Activated CD8-positive, alpha-beta memory T cell treated with anti-CD3 and anti-CD28 coated beads, Interleukin-2, amount 50 U/mL, for 48 hours (primary cell): ENCODE results near the gene TMIGD1.
"Not testable (repeated sequence)": the region's sequence is repeated elsewhere in the genome, so short reads cannot be mapped to it uniquely, and the experiment has no call there.

Source experiments
- DNase-seq: peaks from one replicate; pipeline ENCODE4 v3.0.0-alpha.2; 2020

TMIGD1 gene

DNA sequence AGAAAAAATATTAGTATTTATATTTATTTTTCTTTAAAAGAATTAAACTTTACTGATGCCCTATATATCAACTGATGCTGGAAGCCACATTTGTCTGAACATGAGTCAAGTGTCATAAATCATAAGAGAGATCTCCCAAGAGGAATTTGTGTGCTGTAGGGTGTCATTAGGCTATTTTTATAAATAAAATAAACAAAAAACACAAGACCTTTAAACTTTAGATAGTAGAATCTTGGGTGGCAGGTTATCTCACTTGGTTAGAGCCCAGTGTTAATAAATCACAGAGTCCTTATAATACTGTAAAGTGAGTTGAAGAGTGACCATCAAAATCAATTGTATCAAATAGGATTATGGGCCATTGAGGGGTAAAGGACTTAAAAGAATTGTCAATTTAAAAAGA, 23.6 kb upstream of the TMIGD1 start:
- no peak for DNase-seq

DNA sequence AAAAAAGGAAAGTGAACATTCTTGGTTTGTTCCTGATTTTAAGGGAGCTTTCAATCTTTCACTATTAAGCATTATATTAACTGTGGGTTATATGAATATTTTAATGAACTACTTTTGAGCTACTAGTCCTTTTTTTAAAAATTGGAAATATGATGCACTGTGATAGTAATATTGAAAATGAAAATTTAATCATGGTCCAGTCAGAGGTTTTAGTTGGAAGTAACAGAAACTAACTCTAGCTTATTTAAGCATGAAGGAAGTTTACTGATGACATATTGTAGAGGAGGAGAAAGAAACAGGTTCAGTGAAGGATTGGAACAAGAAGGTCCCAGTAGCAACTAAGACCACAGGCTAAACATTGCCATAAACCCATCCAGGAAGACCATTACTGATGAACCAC, 20.8 kb upstream of the TMIGD1 start:
- DNase-seq, result no peak

DNA sequence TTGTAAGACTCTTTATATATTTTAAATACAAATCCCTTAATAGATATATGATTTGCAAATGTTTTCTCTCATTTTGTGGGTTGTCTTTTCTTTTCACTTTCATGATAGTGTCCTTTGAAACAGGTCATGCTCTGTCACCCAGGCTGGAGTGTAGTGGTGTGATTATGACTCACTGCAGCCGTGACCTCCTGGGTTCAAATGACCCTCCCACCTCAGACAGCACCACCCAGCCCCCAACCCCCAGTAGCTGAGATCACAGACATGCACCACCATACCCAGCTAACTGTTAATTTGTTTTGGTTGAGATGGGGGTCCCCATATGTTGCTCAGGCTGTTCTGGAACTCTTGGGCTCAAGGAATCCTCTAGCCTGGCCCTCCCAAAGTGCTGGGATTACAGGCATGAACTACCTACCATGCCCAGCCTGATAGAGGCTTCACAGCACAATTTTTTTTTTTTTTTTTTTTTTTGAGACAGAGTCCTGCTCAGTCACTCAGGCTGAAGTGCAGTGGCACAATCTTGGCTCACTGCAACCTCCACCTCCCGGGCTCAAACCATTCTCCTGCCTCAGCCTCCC, 18.5 kb upstream of the TMIGD1 start:
- no peak for DNase-seq

- no peak for DNase-seq
Measured at GRCh38 chr17:30351735-30352134, 17.9 kb upstream of the TMIGD1 start.

GRCh38 chr17:30351263-30351662, 17.4 kb upstream of the TMIGD1 start:
- not testable (repeated sequence) for DNase-seq

GRCh38 chr17:30349252-30349651, 15.4 kb upstream of the TMIGD1 start:
- DNase-seq, result no peak

GRCh38 chr17:30347488-30347887, 13.6 kb upstream of the TMIGD1 start:
- DNase-seq, result no peak

DNA sequence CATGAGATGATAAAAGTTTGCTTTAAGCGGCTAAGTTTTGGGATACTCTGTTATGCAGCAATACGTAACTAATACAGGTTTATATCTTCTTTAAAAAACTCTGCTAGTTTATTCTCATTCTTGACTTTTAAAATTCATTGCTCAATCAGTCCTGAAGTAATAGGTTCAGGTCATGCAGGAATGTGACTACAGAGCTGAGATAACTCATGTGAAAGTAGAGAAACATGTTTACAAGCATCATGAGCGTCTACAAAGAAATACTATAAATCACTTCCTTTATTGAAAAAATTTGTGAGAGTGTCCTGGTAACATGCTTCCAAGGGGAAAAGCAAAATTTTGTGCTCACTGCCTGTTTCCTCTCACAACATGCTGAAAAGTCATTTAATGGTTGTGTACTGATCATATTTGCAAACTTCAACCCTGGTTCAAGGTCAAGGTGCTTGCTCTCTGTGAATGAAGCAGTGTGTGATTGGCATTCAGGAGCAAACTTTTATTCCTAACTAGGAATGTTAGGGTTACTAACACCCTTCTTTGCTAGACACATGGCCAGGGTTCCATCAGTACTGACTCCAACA, 12.5 kb upstream of the TMIGD1 start:
- no peak for DNase-seq

DNA sequence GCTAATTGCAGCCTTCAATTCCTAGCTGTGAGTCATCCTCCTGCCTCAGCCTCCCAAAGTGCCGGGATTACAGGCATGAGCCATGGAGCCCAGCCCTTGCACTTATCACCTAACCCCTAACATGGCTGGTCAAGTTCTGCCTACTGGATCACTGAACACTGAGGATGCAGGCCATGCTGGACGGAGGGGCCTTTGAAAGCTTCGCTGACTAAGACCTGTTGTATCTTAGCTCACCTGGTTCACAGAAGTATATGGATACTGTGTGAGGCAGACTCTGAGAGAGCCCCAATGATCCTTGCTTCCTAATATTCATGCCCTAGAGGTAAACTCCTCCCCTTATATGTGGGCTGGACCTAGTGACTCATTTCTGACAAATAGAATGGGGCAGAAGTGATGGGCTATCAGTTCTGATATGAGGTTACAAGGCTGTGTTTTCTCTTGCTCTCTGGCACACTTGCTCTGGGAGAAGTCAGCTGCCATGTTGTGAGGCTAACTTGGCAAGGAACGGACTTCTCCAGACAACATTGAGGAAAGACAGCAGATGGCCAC, 11.7 kb upstream of the TMIGD1 start:
- no peak for DNase-seq

DNA sequence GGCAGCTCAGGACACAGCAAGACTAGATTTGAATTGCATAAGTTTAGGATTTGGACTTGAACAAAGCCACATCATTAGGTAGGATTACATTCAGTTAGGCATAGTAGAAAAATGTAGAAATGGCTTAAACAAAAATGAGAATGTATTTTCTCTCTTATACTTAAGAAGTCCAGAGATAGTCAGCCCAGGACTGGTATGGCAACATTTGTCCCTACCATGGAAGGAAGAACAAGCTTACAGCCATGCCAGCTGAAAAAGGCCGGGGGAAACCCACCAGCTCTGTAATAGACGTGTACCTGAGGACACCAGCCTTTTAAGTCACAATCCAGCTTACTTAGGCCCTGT, 11.2 kb upstream of the TMIGD1 start:
- no peak for DNase-seq

DNA sequence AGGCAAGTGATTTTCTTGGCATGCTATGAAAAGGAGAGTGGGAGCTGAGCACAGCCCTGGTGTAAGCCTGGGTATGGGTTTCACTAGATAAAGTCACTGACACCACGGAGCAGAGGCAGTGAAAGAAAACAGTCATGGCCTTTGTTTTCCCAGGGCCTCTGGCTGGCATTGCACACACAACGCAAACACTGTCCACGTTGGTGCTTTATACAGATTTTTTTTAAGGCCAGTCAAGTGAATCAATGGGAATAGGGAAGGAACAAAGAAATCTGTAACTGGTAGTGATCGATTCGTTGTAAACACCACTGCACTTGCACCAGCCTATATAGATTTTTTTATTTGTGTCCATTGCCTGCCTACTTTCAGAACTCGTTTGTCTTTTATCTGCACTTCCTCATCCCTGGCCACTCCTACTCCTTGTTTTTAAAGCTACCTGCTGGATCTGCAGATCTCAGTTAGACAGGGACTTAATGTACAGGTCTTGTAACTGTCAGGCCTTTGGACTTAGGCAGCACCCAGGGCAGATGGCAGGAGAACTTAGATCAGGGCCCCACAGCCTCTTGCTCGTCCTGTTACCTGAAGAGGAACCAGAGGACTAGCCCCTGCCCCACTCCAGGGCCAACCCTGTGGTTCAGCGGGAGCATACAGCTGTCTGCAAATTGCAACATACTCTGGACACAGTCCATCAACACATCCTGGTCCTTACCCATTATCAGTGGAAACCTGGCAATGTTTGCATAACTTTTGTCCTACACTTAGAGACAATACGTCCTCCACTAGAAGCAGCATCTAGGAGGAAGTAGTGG, 10.6 kb upstream of the TMIGD1 start:
- DNase-seq, result no peak

GRCh38 chr17:30343796-30344195, 9.9 kb upstream of the TMIGD1 start:
- no peak for DNase-seq

GRCh38 chr17:30343244-30343643, 9.4 kb upstream of the TMIGD1 start:
- not testable (repeated sequence) for DNase-seq

DNA sequence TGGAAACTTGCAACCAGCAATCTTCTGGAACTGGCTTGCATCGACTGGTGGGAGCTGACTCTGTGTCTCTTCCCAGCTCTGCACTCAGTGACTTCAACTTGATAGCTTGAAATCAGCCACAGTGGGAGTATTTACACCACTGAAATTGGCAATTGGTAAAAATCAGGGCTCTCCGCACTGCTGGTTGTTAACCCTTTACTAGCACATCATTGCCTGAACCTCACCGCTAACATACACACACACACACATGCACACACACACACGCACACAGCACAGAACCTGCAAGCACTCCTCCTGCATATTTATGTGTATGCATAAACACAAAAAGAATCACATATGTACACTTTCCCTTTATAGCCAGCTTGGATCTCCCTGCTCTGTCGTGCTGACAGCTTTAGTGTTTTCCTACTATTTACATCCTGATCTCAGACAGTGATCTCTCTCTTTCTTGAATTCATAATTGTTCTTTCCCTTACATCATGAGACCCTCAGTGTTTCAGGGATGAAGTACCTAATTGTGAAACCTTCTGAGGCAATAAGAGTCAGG, 7.9 kb upstream of the TMIGD1 start:
- no peak for DNase-seq

DNA sequence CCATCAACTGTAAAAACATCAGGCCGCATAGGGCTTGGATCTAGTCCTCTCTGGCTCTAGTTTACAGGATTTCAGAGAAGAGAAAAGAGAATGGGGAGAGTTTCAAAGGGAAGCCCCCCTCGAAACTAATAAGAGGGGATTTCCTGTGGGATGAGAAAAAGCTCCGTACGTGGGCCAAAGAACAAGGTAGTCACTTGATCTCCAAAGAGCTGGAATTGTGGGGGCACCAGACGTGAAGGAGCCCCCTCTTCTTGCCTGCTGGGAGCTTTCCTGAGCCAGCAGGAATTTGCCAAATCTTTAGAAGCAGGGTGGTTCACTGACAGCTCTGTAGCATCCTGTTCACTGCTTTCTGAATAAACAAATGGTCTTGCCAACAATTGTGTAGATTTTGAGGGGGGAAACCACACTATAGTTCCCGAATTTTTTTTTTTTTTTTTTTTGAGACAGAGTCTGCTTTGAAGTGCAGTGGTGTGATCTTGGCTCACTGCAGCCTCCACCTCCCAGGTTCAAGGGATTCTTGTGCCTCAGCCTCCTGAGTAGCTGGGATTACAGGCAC, 7.0 kb upstream of the TMIGD1 start:
- DNase-seq, result no peak

- no peak for DNase-seq
Measured at GRCh38 chr17:30339086-30339485, 5.2 kb upstream of the TMIGD1 start.

DNA sequence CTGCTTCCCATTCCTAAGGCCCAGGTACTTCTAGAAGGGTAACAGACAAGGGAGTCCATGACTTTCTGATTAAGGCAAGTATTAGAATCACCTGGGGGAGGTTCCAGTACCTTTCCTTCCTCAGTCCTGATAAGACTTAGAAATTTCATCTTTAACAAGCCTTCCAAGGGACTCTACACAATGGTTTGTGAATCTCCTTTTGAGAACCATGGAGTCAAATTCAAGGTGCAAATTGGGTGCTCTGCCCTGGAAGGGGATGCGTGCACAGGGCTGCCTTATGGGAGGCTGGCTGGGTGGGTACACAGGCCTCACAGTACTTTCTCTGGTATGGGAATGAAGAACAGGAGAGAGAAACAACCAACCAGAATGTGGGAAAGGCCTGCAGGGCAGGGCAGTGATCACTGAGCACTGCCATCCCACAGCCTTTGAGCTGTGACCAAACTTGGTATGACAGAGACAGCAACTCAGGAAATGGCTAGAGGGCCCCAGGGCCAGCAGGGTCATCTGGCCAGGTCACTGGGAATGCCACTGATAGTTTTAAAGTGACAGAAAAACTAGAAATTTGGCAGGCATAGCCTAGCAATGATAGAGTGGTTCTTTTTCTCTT, 3.6 kb upstream of the TMIGD1 start:
- DNase-seq, result no peak

GRCh38 chr17:30336369-30337171, 2.7 kb upstream of the TMIGD1 start:
- DNase-seq, result peak; percentile 68

DNA sequence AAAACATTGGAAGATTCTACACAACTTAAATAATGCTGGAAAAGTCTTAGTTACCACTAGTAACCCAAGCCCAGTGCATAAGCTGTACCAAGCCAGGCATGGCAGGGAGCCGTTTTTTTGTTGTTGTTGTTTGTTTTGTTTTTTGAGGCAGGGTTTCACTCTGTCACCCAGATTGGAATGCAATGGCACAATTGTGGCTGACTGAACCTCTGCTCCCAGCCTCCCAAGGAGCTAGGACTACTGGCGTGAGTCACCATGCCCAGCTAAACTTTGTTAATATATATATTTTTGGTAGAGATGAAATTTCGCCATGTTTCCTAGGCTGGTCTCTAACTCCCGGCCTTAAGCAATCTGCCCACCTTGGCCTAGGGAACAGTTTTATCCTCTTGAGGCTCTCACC, 564 bp upstream of the TMIGD1 start:
- no peak for DNase-seq

DNA sequence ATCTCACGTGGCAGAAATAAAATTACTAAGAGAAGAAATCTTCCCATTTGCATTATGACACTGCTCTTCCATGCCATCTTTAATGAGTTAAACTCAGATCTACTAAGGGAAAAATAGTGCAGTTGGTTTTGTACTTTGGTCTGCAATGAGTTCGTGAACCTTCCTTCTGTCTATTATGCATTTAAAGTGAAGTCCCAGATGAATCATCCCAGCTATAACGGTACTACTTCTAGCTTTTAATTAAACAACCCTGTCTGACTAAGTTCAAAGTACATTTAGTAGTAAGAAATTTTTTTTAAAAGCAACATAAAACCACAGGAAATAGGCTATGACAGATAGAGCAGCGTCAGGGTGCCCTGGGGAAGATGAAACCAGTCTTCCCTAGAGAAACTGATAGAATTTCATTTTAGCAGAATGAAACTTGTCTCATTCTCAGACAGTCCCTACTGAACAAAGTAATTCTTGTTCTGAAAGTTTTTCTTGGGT, 1.8 kb downstream of the TMIGD1 start:
- no peak for DNase-seq

GRCh38 chr17:30326809-30327208, 7.0 kb downstream of the TMIGD1 start:
- no peak for DNase-seq

DNA sequence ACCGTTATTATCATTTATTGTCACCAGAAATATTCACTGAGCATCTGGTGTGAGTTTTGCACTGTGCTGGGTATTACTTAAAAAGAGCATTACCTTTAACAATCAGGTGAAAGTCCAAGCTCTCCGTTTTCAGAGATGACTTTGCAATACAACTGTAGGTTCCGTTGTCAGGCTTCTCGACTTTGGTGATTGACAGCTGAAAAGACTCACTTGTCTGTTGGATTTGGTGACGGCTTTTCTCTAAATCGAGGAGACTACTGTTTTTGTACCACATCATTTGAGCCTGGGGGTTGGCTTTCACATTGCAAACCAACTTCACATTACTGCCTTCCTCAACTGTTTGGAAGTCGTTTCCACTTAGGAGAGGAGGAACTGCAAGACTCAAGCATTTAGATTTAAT, 9.1 kb downstream of the TMIGD1 start:
- DNase-seq, result no peak
